Endothelial cell of umbilical vein (primary cell): Measurements from ENCODE around the gene SELENOH. TPM values are rescaled to one million over a fixed set of nuclear protein-coding genes. Genes with fewer than 3 reads are reported as not detected.

Source experiments
- BruUV-seq: library from RNA; stranded (reverse); fragments of 400-500 nt; replicated peaks from 2 replicates; lab custom pipeline; 2021; lab: Mats Ljungman, UMichigan
- CTCF ChIA-PET: fragments of 300-600, 350-600 bp; sonication (Branson Sonifier 250); formaldehyde crosslinking; loops from one replicate; lab custom pipeline; 2021; ENCODE audit warnings: antibody characterized with exemption, inconsistent platforms; lab: Charles Lee
- POLR2A ChIA-PET: fragments of 300-600, 350-600 bp; sonication (Branson Sonifier 250); formaldehyde crosslinking; loops from one replicate; lab custom pipeline; 2021; ENCODE audit warnings: antibody characterized with exemption, inconsistent platforms; lab: Charles Lee
- DNase-seq: peaks from one replicate; pipeline ENCODE4 v3.0.0-alpha.2; 2011; ENCODE audit warnings: low read depth, low spot score
- FAIRE-seq: peaks from 2 replicates; lab custom pipeline; 2011; peaks lifted over from hg19 to GRCh38; lab: Jason Lieb, UNC
- H2AFZ ChIP-seq: 2 replicates; pipeline ENCODE4 v1.6.0; 2012; ENCODE audit warnings: low read depth, low read length, control low read depth, inconsistent platforms
- H3K27ac ChIP-seq: 2 replicates; pipeline ENCODE4 v1.5.1; 2011; ENCODE audit warnings: low read depth, mild to moderate bottlenecking, control low read depth, low read length, moderate library complexity; ENCODE audit not compliant: insufficient read depth
- H3K27me3 ChIP-seq, 2 experiments: 2 replicates each; pipeline versions ENCODE4 v1.6.0 to v1.6.1; 2011; ENCODE audit warnings: low read length in 2 of 2, mixed read lengths in 1 of 2; ENCODE audit not compliant: control insufficient read depth in 2 of 2, insufficient read depth in 2 of 2
- H3K36me3 ChIP-seq, 2 experiments: 2 replicates in 1 of 2; 3 replicates in 1 of 2; pipeline ENCODE4 v1.5.1; 2011; ENCODE audit warnings: low read length in 2 of 2, mild to moderate bottlenecking in 1 of 2, moderate library complexity in 1 of 2; ENCODE audit not compliant: control insufficient read depth in 2 of 2, insufficient read depth in 2 of 2; ENCODE audit errors: extremely low read depth in 1 of 2
- H3K4me1 ChIP-seq: 3 replicates; pipeline ENCODE4 v1.5.1; 2011; ENCODE audit warnings: mild to moderate bottlenecking, low read length; ENCODE audit not compliant: control insufficient read depth, insufficient read depth; ENCODE audit errors: extremely low read depth
- H3K4me2 ChIP-seq: 2 replicates; pipeline ENCODE4 v1.6.1; 2011; ENCODE audit warnings: low read length, control low read depth, mixed read lengths; ENCODE audit not compliant: insufficient read depth
- H3K4me3 ChIP-seq, 3 experiments: fragments of 200-600 bp in 1 of 3; sonication (generic), shearing (Covaris generic) in 1 of 3; replicated peaks in 1 of 3; 2 replicates each; pipeline ENCODE4 v1.5.1; 2011 to 2016; ENCODE audit warnings: control low read depth in 3 of 3, low read length in 3 of 3, mild to moderate bottlenecking in 2 of 3, inconsistent platforms in 1 of 3, low read depth in 1 of 3, moderate library complexity in 1 of 3; ENCODE audit not compliant: insufficient read depth in 1 of 3
- H3K79me2 ChIP-seq: 2 replicates; pipeline ENCODE4 v1.6.0; 2012; ENCODE audit warnings: low read length, inconsistent platforms; ENCODE audit not compliant: control insufficient read depth, insufficient read depth
- H3K9ac ChIP-seq: replicated peaks from 2 replicates; pipeline ENCODE3; 2011; ENCODE audit warnings: low read length, control low read depth; ENCODE audit not compliant: insufficient read depth; ENCODE audit errors: extremely low read depth
- H3K9me1 ChIP-seq: replicated peaks from 3 replicates; pipeline ENCODE4 v1.6.0; 2011; ENCODE audit warnings: mild to moderate bottlenecking, low read length; ENCODE audit not compliant: control insufficient read depth, insufficient read depth; ENCODE audit errors: extremely low read depth
- H3K9me3 ChIP-seq: replicated peaks from 2 replicates; pipeline ENCODE4 v1.5.1; 2012; ENCODE audit warnings: low read length, inconsistent platforms; ENCODE audit not compliant: control insufficient read depth, insufficient read depth
- H4K20me1 ChIP-seq: replicated peaks from 2 replicates; pipeline ENCODE3; 2011; ENCODE audit warnings: mild to moderate bottlenecking, low read length; ENCODE audit not compliant: control insufficient read depth, insufficient read depth; ENCODE audit errors: extremely low read depth
- FOS ChIP-seq: IDR thresholded peaks from 2 replicates; pipeline ENCODE4 v1.6.1; 2011; ENCODE audit warnings: mild to moderate bottlenecking, low read length, moderate library complexity, borderline replicate concordance; ENCODE audit not compliant: insufficient read depth
- GATA2 ChIP-seq: IDR thresholded peaks from 2 replicates; pipeline ENCODE4 v1.7.0; 2011; ENCODE audit warnings: low read depth, mild to moderate bottlenecking, moderate library complexity, mixed read lengths, low read length; ENCODE audit not compliant: insufficient read length, insufficient read depth
- JUN ChIP-seq: IDR thresholded peaks from 2 replicates; pipeline ENCODE4 v1.6.1; 2011; ENCODE audit warnings: borderline replicate concordance, low read depth; ENCODE audit not compliant: insufficient read length, insufficient read depth
- POLR2A ChIP-seq: IDR thresholded peaks from 2 replicates; pipeline ENCODE4 v1.6.1; 2012; ENCODE audit warnings: low read depth, mild to moderate bottlenecking, control low read depth, low read length
- POLR2AphosphoS5 ChIP-seq: IDR thresholded peaks from 2 replicates; pipeline ENCODE4 v1.6.1; 2012; ENCODE audit warnings: low read depth, mild to moderate bottlenecking, control low read depth, low read length, moderate library complexity; ENCODE audit not compliant: insufficient read depth
- dilution Hi-C: fragments of 300-500 bp; cut with MboI; formaldehyde crosslinking; loops from one replicate; pipeline ENCODE4 v1.15.0; 2019; ENCODE audit warnings: low sequenced_read_pairs; ENCODE audit not compliant: extremely low pct_ligation_motif_present
- intact Hi-C: fragments of 100-400 bp; cut with micrococcal nuclease; formaldehyde crosslinking; loops from one replicate; pipeline ENCODE4 v1.10.0; 2022
- polyA plus RNA-seq, 4 experiments: library from polyadenylated mRNA; depleted of rRNA in 3 of 4; stranded (reverse) in 3 of 4; unstranded in 1 of 4; fragments of >200 nt; gene quantifications; 2 replicates each; pipeline versions ENCODE4 v1.2.1 to v1.2.3, GENCODE V29; 2011 to 2012; ENCODE audit warnings: missing spikeins in 1 of 4
- total RNA-seq: library from RNA; stranded (reverse); gene quantifications from 2 replicates; pipeline ENCODE4 v1.2.3, GENCODE V29; 2021
- TF ChIP-seq, protein P1 (sequence below), 2 donors: IDR thresholded peaks; 1 replicate in 1 of 2; 2 replicates in 1 of 2; pipeline ENCODE4 v1.5.1; 2011; ENCODE audit warnings: low read length in 2 of 2, mild to moderate bottlenecking in 2 of 2, moderate library complexity in 2 of 2, control low read depth in 1 of 2, inconsistent platforms in 1 of 2, low read depth in 1 of 2; ENCODE audit not compliant: insufficient read depth in 1 of 2; ENCODE audit errors: extremely low read depth in 1 of 2

The SELENOH gene
- total and polyA plus RNA-seq, 2 donors (not counting 3 experiments of a cell fraction or from before 2014, with no cell fraction given), result 161 to 247 TPM

DNA sequence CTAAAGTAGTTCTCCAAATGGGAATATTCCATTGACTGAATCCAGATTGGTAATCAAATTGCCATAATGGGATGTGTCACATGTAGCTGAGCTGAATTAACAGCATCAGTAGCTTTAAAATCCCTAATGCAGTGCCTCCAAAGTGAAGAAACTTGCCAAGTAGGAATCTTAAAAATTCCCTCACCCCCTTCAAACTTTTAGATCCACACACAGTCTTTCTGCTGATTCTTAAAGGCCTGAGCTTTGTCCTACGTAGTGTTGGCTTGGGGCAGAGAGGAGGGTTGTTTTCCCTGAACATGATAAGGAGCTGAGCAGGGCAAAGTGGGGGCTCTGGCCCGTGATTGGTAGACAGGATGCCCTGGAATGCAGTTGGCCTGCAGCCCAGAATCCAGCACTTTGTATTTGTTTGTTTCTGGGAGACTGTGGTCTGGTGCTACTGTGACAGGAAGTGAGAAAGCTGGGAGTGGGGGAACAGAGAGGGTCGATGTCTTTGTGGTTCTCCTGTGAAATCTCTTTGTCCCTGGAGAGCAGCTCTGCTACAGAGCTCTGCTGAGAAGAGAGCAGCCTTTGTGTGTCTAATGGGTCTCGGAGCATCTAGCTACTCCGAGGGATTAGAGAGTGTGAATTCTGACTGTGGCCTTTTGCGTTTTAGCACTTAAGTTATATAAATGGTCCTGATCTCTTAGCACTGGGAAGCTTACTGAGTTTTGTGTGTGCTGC, 37.2 kb downstream of the SELENOH start:
- ChIA-PET CTCF (interaction anchor here (0.9 to 9.0 kb wide), 8 partner anchors 10 to 507 kb away, joined by 3 to 123 read pairs (median 4); partner anchors contain the start of genes BTBD18, CTNND1 and MED19), POLR2A (interaction anchor here (0.6 to 2.4 kb wide), 14 partner anchors 9 to 66 kb away, joined by 3 to 15 read pairs (median 4); partner anchors contain the start of genes BTBD18, CTNND1, MED19 and SELENOH)
- peak overlapping the region in 1 of 3 experiments; percentile 56 for H3K4me3 ChIP-seq
- peak overlapping the region; percentile 91 for H3K27ac ChIP-seq
- dilution Hi-C loops (no loop called here), intact Hi-C loops (loop anchor here (1.0 to 5.0 kb wide), 7 partner anchors 14 to 1364 kb away; partner anchors contain the start of genes FAM111A, SELENOH and ZFP91)
- peak; percentile 100 for DNase-seq
- no peaks in the 10 kb centered on the region for H3K36me3 ChIP-seq
- H3K9me1 ChIP-seq, result no peaks in the 10 kb centered on the region
- peaks cover 81% of the 10 kb centered on the region for H3K4me1 ChIP-seq
- no peaks in the 10 kb centered on the region for H4K20me1 ChIP-seq
- peaks cover 92% of the 10 kb centered on the region for H3K79me2 ChIP-seq
- peak overlapping the region; percentile 99 for H3K4me2 ChIP-seq
- H2AFZ ChIP-seq, result no peak overlapping the region
- TF ChIP-seq GATA2 (peak; percentile 65), POLR2A (peak; percentile 93), JUN (peak; percentile 14), FOS (peak; percentile 17), POLR2AphosphoS5 (peak; percentile 86)
- TF ChIP-seq, protein P1, sequence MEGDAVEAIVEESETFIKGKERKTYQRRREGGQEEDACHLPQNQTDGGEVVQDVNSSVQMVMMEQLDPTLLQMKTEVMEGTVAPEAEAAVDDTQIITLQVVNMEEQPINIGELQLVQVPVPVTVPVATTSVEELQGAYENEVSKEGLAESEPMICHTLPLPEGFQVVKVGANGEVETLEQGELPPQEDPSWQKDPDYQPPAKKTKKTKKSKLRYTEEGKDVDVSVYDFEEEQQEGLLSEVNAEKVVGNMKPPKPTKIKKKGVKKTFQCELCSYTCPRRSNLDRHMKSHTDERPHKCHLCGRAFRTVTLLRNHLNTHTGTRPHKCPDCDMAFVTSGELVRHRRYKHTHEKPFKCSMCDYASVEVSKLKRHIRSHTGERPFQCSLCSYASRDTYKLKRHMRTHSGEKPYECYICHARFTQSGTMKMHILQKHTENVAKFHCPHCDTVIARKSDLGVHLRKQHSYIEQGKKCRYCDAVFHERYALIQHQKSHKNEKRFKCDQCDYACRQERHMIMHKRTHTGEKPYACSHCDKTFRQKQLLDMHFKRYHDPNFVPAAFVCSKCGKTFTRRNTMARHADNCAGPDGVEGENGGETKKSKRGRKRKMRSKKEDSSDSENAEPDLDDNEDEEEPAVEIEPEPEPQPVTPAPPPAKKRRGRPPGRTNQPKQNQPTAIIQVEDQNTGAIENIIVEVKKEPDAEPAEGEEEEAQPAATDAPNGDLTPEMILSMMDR (IDR thresholded peaks at IDR 0.05; ENCODE audit: extremely low read depth in 1 of 2, insufficient read depth in 1 of 2, low read depth in 1 of 2, low read length in 2 of 2), result no peak
- TSS peak; percentile 84 for BruUV-seq
- no peaks in the 10 kb centered on the region for H3K9me3 ChIP-seq
- peak overlapping the region; percentile 86 for H3K9ac ChIP-seq
- H3K27me3 ChIP-seq, result no peaks in the 10 kb centered on the region
- peak; percentile 94 for FAIRE-seq
